NOMO-1 (cell line): Measurements from ENCODE around the gene PHLDB3.
A peak's percentile ranks its signal among the peaks of the same experiment; 100 is the strongest.

Experiments used
- DNase-seq, 2 experiments: peaks; one replicate each; lab custom pipeline; 2025; ENCODE audit not compliant: unreplicated experiment in 2 of 2; lab: John Stamatoyannopoulos, UW

Gene PHLDB3

GRCh38 chr19:43501661-43502418 is 2.7 kb downstream of the PHLDB3 start:
- DNase-seq, result no peak

- DNase-seq, result no peak
Observed at GRCh38 chr19:43499042-43499441, 5.5 kb downstream of the PHLDB3 start.

- DNase-seq, result no peak
Observed at GRCh38 chr19:43498233-43498842, 6.2 kb downstream of the PHLDB3 start.

GRCh38 chr19:43496960-43497359 is 7.6 kb downstream of the PHLDB3 start:
- DNase-seq, result no peak

- DNase-seq, result no peak
Observed at GRCh38 chr19:43495082-43495481, 9.5 kb downstream of the PHLDB3 start.

GRCh38 chr19:43490759-43491158 is 13.8 kb downstream of the PHLDB3 start:
- no peak for DNase-seq

GRCh38 chr19:43489979-43490599 is 14.5 kb downstream of the PHLDB3 start:
- DNase-seq, result no peak

- DNase-seq, result no peak
Observed at GRCh38 chr19:43489310-43489709, 15.2 kb downstream of the PHLDB3 start.

GRCh38 chr19:43488179-43488578 is 16.4 kb downstream of the PHLDB3 start:
- no peak for DNase-seq

GRCh38 chr19:43486412-43486811 is 18.1 kb downstream of the PHLDB3 start:
- no peak for DNase-seq

GRCh38 chr19:43485951-43486350 is 18.6 kb downstream of the PHLDB3 start:
- DNase-seq, result no peak

- no peak for DNase-seq
Observed at GRCh38 chr19:43483281-43483680, 21.3 kb downstream of the PHLDB3 start.

- DNase-seq, result no peak
Observed at GRCh38 chr19:43482193-43482592, 22.4 kb downstream of the PHLDB3 start.

GRCh38 chr19:43481701-43482100 is 22.8 kb downstream of the PHLDB3 start:
- DNase-seq, result no peak

- DNase-seq, result no peak
Observed at GRCh38 chr19:43480574-43480973, 24.0 kb downstream of the PHLDB3 start.

GRCh38 chr19:43479961-43480561 is 24.5 kb downstream of the PHLDB3 start:
- no peak for DNase-seq

- no peak for DNase-seq
Observed at GRCh38 chr19:43479226-43479625, 25.3 kb downstream of the PHLDB3 start.

- DNase-seq, result no peak
Observed at GRCh38 chr19:43478323-43478722, 26.2 kb downstream of the PHLDB3 start.

- no peak for DNase-seq
Observed at GRCh38 chr19:43476606-43477005, 27.9 kb downstream of the PHLDB3 start.

- peak; percentile 76 to 83 for DNase-seq
Observed at GRCh38 chr19:43474986-43475705, 29.4 kb downstream of the PHLDB3 start.

GRCh38 chr19:43474487-43474886 is 30.1 kb downstream of the PHLDB3 start:
- no peak for DNase-seq
